DLD1 (cell line): ENCODE results near the gene TRIM72.
"Not testable (repeated sequence)": the region's sequence is repeated elsewhere in the genome, so short reads cannot be mapped to it uniquely, and the experiment has no call there.

ENCODE experiments used
- in situ Hi-C: cut with HindIII; loops from 2 replicates; pipeline ENCODE4 v1.10.0; 2017; ENCODE audit warnings: low sequenced_read_pairs

The TRIM72 gene

GRCh38 chr16:31213877-31214707 lies at the start of gene TRIM72:
TRIM72 (plus strand) TSS chr16:31214119; CDS start chr16:31214739, 620 bp downstream.
- in situ Hi-C loops = no loop called here

GRCh38 chr16:31167315-31167714 lies 46.6 kb upstream of the TRIM72 start:
- in situ Hi-C loops = no loop called here

- in situ Hi-C loops = no loop called here
These were observed 45.1 kb upstream of the TRIM72 start for GRCh38 chr16:31168848-31169247.

GRCh38 chr16:31170048-31170447 lies 43.9 kb upstream of the TRIM72 start:
- in situ Hi-C loops = not testable (repeated sequence)

- in situ Hi-C loops = no loop called here
These were observed 36.8 kb upstream of the TRIM72 start for GRCh38 chr16:31177136-31177535.

- in situ Hi-C loops = no loop called here
These were observed 34.6 kb upstream of the TRIM72 start for GRCh38 chr16:31179219-31179746.

GRCh38 chr16:31179747-31180459 lies 34.0 kb upstream of the TRIM72 start, which contains the start of gene FUS:
FUS (plus strand) TSS chr16:31180139; CDS start chr16:31180215, 76 bp downstream.
- in situ Hi-C loops = no loop called here

GRCh38 chr16:31181102-31181830 lies 32.7 kb upstream of the TRIM72 start:
- in situ Hi-C loops = no loop called here

- in situ Hi-C loops = no loop called here
These were observed 31.5 kb upstream of the TRIM72 start for GRCh38 chr16:31182391-31182790.

- in situ Hi-C loops = no loop called here
These were observed 30.2 kb upstream of the TRIM72 start for GRCh38 chr16:31183432-31184428.

GRCh38 chr16:31184888-31185287 lies 29.0 kb upstream of the TRIM72 start:
- in situ Hi-C loops = no loop called here

- in situ Hi-C loops = no loop called here
These were observed 28.6 kb upstream of the TRIM72 start for GRCh38 chr16:31185339-31185738.

- in situ Hi-C loops = no loop called here
These were observed 27.7 kb upstream of the TRIM72 start for GRCh38 chr16:31186176-31186575.

GRCh38 chr16:31186930-31187807 lies 26.8 kb upstream of the TRIM72 start:
- in situ Hi-C loops = no loop called here

GRCh38 chr16:31187808-31188189 lies 26.1 kb upstream of the TRIM72 start:
- in situ Hi-C loops = no loop called here

GRCh38 chr16:31188450-31189411 lies 25.2 kb upstream of the TRIM72 start:
- in situ Hi-C loops = no loop called here

- in situ Hi-C loops = no loop called here
These were observed 24.5 kb upstream of the TRIM72 start for GRCh38 chr16:31189412-31189778.

GRCh38 chr16:31190061-31190460 lies 23.9 kb upstream of the TRIM72 start:
- in situ Hi-C loops = no loop called here
